Right atrium auricular region (tissue), 2 donors: ENCODE measurements around the gene ZNF646. TPM values are rescaled to one million over a fixed set of nuclear protein-coding genes. Genes with fewer than 3 reads are reported as not detected.

ENCODE experiments used
- DNase-seq: peaks from one replicate; pipeline ENCODE4 v3.0.0-alpha.2; 2019; ENCODE audit warnings: low spot score
- H3K27ac ChIP-seq, 2 donors: fragments of 200-600 bp; sonication (generic); 1 replicate in 1 of 2; 2 replicates in 1 of 2; pipeline ENCODE4 v1.5.1; 2016 to 2019
- H3K27me3 ChIP-seq, 2 donors: fragments of 200-600 bp; sonication (generic); one replicate each; pipeline versions ENCODE4 v1.5.1 to v1.6.0; 2017 to 2019
- H3K36me3 ChIP-seq: fragments of 200-600 bp; sonication (generic); one replicate; pipeline ENCODE4 v1.5.1; 2016
- H3K4me1 ChIP-seq, 2 donors: fragments of 200-600 bp; sonication (generic); one replicate each; pipeline versions ENCODE4 v1.5.1 to v1.6.0; 2017 to 2019
- H3K4me3 ChIP-seq, 2 donors: fragments of 200-600 bp; sonication (generic); 1 replicate in 1 of 2; 2 replicates in 1 of 2; pipeline ENCODE4 v1.5.1; 2017 to 2019; ENCODE audit warnings: mild to moderate bottlenecking in 1 of 2, moderate library complexity in 1 of 2
- H3K9me3 ChIP-seq, 2 donors: fragments of 200-600 bp; sonication (generic); one replicate each; pipeline ENCODE4 v1.5.1; 2019
- CTCF ChIP-seq, 2 donors: fragments of 200-600 bp; sonication (generic); IDR thresholded peaks; one replicate each; pipeline ENCODE4 v1.5.1; 2019; ENCODE audit warnings: antibody characterized with exemption in 2 of 2
- total RNA-seq, 2 donors: library from RNA; depleted of rRNA; stranded (reverse); fragments of >200 nt; gene quantifications; one replicate each; pipeline ENCODE4 v1.1.0, GENCODE V29; 2016

Gene ZNF646
- total RNA-seq, 2 donors from 2014 or later, result 6.2 to 10.8 TPM

DNA sequence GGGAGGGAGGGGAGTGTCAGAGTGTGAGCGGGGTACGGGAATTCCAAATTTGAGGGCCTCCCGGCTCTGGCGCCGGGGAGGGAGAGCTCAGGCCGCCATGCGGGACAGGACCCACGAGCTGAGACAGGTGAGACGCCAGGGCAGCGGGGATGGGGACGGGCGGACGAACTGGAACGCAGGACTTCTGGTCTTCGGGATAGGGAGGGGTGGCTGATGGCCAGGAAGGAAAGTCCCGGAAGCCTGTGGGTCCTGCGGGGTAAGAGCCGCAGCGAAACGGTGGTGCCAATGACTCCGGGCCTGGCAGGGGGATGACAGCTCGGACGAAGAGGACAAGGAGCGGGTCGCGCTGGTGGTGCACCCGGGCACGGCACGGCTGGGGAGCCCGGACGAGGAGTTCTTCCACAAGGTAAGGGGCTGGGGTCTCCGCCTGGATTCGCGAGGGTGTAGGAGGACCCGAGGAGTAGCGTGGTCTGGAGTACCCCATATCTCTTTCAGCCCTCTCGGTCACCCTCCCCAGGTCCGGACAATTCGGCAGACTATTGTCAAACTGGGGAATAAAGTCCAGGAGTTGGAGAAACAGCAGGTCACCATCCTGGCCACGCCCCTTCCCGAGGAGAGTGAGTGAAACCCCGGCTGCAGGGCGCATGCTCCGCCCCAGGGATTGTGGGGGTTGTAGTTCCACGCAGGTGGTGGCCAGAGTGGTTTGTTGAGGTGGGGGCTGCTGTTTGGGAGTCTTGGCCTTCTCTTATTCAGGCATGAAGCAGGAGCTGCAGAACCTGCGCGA, 40.3 kb upstream of the ZNF646 start:
- peak; percentile 94 for DNase-seq
- Histone ChIP-seq H3K36me3 (peaks cover 41% of the 10 kb centered on the region), H3K27ac (peak overlapping the region; percentile 91 to 97), H3K4me1 (peaks cover 0 to 15% of the 10 kb centered on the region in 2 donors), H3K9me3 (no peaks in the 10 kb centered on the region), H3K27me3 (no peaks in the 10 kb centered on the region), H3K4me3 (peak overlapping the region; percentile 77 to 81)
- no peak for TF ChIP-seq CTCF (IDR thresholded peaks at IDR 0.05)

DNA sequence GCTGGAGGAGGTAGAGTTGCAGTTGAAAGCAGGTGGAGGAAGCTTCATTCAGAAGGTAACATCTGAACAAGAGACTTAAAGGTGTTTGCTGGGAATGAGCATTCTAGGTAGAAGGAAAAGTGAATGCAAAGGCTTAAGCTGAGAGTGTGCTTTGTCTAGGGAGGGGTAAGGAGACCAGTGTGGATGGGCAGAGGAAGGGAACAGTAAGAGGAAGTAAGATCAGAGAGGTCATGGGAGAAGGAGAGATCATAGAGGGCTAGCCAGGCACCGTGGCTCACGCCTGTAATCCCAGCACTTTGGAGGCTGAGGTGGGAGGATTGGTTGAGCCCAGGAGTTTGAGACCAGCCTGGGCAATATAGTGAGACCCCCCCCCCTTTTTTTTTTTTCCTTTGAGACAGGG, 37.5 kb upstream of the ZNF646 start:
- Histone ChIP-seq H3K9me3 (no peaks in the 10 kb centered on the region), H3K4me1 (peaks cover 0 to 15% of the 10 kb centered on the region in 2 donors), H3K36me3 (peaks cover 66% of the 10 kb centered on the region), H3K27me3 (no peaks in the 10 kb centered on the region), H3K4me3 (no peak overlapping the region), H3K27ac (no peak overlapping the region)
- DNase-seq, result no peak
- TF ChIP-seq CTCF (IDR thresholded peaks at IDR 0.05), result no peak

DNA sequence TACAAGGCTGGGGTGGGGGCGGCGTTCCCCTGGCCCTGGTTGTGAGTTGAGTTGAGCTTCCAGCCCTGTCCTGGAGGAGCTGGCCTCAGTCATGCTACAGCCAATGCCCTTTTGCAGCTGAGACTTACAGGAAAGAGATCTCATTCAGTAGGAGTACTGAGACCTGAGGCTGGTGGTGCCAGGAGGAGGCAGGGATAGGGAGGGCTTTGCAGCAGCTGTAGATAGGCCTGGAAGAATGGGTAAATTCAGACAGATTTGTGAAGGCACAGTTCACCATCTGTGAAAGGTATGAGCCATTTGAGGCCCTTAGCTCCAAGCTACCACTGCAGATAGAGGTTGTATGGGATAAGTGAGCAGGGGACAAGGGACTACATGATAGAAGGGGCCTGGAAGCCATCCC, 35.2 kb upstream of the ZNF646 start:
- peaks cover 0 to 8% of the 10 kb centered on the region in 2 donors for H3K4me1 ChIP-seq
- no peak overlapping the region for H3K27ac ChIP-seq
- H3K4me3 ChIP-seq, result no peak overlapping the region
- H3K36me3 ChIP-seq, result peaks cover 80% of the 10 kb centered on the region
- DNase-seq, result no peak
- H3K27me3 ChIP-seq, result no peaks in the 10 kb centered on the region
- TF ChIP-seq CTCF (IDR thresholded peaks at IDR 0.05), result no peak
- H3K9me3 ChIP-seq, result no peaks in the 10 kb centered on the region

GRCh38 chr16:31042866-31043265, 31.4 kb upstream of the ZNF646 start:
- Histone ChIP-seq H3K4me3 (no peak overlapping the region), H3K36me3 (peaks cover 49% of the 10 kb centered on the region), H3K4me1 (no peaks in the 10 kb centered on the region), H3K27ac (no peak overlapping the region), H3K9me3 (no peaks in the 10 kb centered on the region), H3K27me3 (no peaks in the 10 kb centered on the region)
- no peak for DNase-seq
- TF ChIP-seq CTCF (IDR thresholded peaks at IDR 0.05), result no peak

DNA sequence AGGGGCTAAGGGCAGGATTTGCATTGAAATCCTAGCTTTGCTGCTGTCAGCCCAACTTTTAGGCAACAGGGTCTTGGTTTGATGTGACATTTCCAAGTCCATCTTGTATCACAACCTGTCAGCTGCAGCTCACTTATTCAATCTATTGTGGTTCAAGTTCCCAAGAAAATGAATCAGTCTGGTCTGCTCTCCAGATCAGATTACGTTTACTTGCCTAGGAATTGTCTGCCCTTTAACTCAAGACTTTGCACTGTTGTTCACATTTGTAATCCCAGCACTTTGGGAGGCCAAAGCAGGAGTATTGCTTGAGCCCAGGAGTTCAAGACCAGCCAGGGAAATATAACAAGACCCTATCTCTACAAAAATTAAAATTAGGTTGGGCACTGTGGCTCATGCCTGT, 30.9 kb upstream of the ZNF646 start:
- no peaks in the 10 kb centered on the region for H3K27me3 ChIP-seq
- H3K27ac ChIP-seq, result no peak overlapping the region
- no peaks in the 10 kb centered on the region for H3K9me3 ChIP-seq
- TF ChIP-seq CTCF (IDR thresholded peaks at IDR 0.05), result no peak
- peaks cover 44% of the 10 kb centered on the region for H3K36me3 ChIP-seq
- no peak overlapping the region for H3K4me3 ChIP-seq
- no peak for DNase-seq
- H3K4me1 ChIP-seq, result no peaks in the 10 kb centered on the region
